PC-9 (cell line): Measurements from ENCODE around the gene USP10. TPM values are rescaled to one million over a fixed set of nuclear protein-coding genes. Genes with fewer than 3 reads are reported as not detected.

Experiments
- BruUV-seq: library from RNA; stranded (reverse); fragments of 400-500 nt; replicated peaks from 2 replicates; lab custom pipeline; 2021; lab: Mats Ljungman, UMichigan
- CTCF ChIA-PET: fragments of 300-600 bp; sonication (Branson Sonifier 250); formaldehyde crosslinking; loops from one replicate; lab custom pipeline; 2022; ENCODE audit warnings: antibody characterized with exemption; lab: Charles Lee
- POLR2A ChIA-PET: fragments of 300-600 bp; sonication (Branson Sonifier 250); formaldehyde crosslinking; loops from one replicate; lab custom pipeline; 2022; ENCODE audit warnings: antibody characterized with exemption; ENCODE audit not compliant: unreplicated experiment; lab: Charles Lee
- DNase-seq, 2 experiments: peaks; one replicate each; pipeline versions ENCODE4 v3.0.0 to v3.0.0-alpha.2; 2015 to 2022; ENCODE audit warnings: mixed read lengths in 1 of 2
- H2AFZ ChIP-seq: fragments of 200-600 bp; sonication (generic); 2 replicates; pipeline ENCODE4 v1.8.1; 2017; ENCODE audit warnings: antibody characterized with exemption
- H3F3A ChIP-seq: fragments of 200-600 bp; sonication (generic); 2 replicates; pipeline ENCODE4 v1.8.1; 2017; ENCODE audit warnings: antibody characterized with exemption, mild to moderate bottlenecking, low read depth; ENCODE audit not compliant: insufficient read depth
- H3K27ac ChIP-seq: fragments of 200-600 bp; sonication (generic); 2 replicates; pipeline ENCODE4 v1.6.1; 2016; ENCODE audit warnings: mixed run types
- H3K27me3 ChIP-seq: fragments of 200-600 bp; sonication (generic); 2 replicates; pipeline ENCODE4 v1.6.1; 2016; ENCODE audit warnings: low read depth, mixed run types; ENCODE audit not compliant: insufficient read depth
- H3K36me3 ChIP-seq: fragments of 200-600 bp; sonication (generic); 2 replicates; pipeline ENCODE4 v1.6.1; 2016; ENCODE audit warnings: low read depth, mixed run types
- H3K4me1 ChIP-seq: fragments of 200-600 bp; sonication (generic); replicated peaks from 2 replicates; pipeline ENCODE4 v1.6.1; 2016; ENCODE audit warnings: mixed run types; ENCODE audit not compliant: insufficient read depth
- H3K4me2 ChIP-seq: fragments of 200-600 bp; sonication (generic); 2 replicates; pipeline ENCODE4 v1.6.1; 2017; ENCODE audit warnings: mixed run types
- H3K4me3 ChIP-seq: fragments of 200-600 bp; sonication (generic); 2 replicates; pipeline ENCODE4 v1.6.1; 2016; ENCODE audit warnings: mixed run types
- H3K79me2 ChIP-seq: fragments of 200-600 bp; sonication (generic); 2 replicates; pipeline ENCODE4 v1.6.1; 2017; ENCODE audit warnings: low read depth, mixed run types
- H3K9me2 ChIP-seq: fragments of 200-600 bp; sonication (generic); 2 replicates; pipeline ENCODE4 v1.8.1; 2017; ENCODE audit warnings: mild to moderate bottlenecking; ENCODE audit not compliant: insufficient read depth
- H3K9me3 ChIP-seq: fragments of 200-600 bp; sonication (generic); 2 replicates; pipeline ENCODE4 v1.8.1; 2016; ENCODE audit warnings: low read depth; ENCODE audit not compliant: insufficient read depth
- H4K20me1 ChIP-seq: fragments of 200-600 bp; sonication (generic); 2 replicates; pipeline ENCODE4 v1.8.1; 2017; ENCODE audit not compliant: insufficient read depth
- CTCF ChIP-seq: fragments of 200-600 bp; sonication (generic); conservative IDR thresholded peaks from 2 replicates; pipeline ENCODE4 v1.6.1; 2017; ENCODE audit warnings: mixed run types, antibody characterized with exemption, mild to moderate bottlenecking, moderate library complexity
- EZH2 ChIP-seq: fragments of 200-600 bp; sonication (generic); IDR thresholded peaks from 2 replicates; pipeline ENCODE4 v1.8.0; 2017; ENCODE audit warnings: antibody characterized with exemption, low read depth
- intact Hi-C: fragments of 100-400 bp; cut with micrococcal nuclease; formaldehyde crosslinking; loops from one replicate; pipeline ENCODE4 v1.10.0; 2022; ENCODE audit not compliant: unreplicated experiment
- total RNA-seq: library from RNA; stranded (reverse); gene quantifications from 2 replicates; pipeline ENCODE4 v1.2.3, GENCODE V29; 2021

Gene USP10
- total RNA-seq, 1 experiment from 2014 or later = 109 TPM

GRCh38 chr16:84785843-84786581 is 86.2 kb downstream of the USP10 start:
- intact Hi-C loops = loop anchor here (1.0 kb wide), 4 partner anchors 20 to 65 kb away; partner anchors contain the start of gene CRISPLD2
- ChIA-PET POLR2A (interaction anchor here (0.7 kb wide), 1 partner anchor 40 kb away, joined by 6 read pairs; no protein-coding TSS in a partner anchor), CTCF (interaction anchor here (1.0 kb wide), 1 partner anchor 167 kb away, joined by 7 read pairs; no protein-coding TSS in a partner anchor)
- Histone ChIP-seq H2AFZ (no peak overlapping the region), H3K27me3 (no peaks in the 10 kb centered on the region), H3F3A (peaks cover 26% of the 10 kb centered on the region; the same call in 1 of the 2 replicates), H3K4me3 (no peak overlapping the region), H3K79me2 (no peaks in the 10 kb centered on the region), H3K4me2 (peak overlapping the region; percentile 29), H3K9me3 (no peaks in the 10 kb centered on the region), H3K9me2 (no peaks in the 10 kb centered on the region), H3K36me3 (no peaks in the 10 kb centered on the region), H3K4me1 (peaks cover 26% of the 10 kb centered on the region), H4K20me1 (peaks cover 8% of the 10 kb centered on the region; the same call in 1 of the 2 replicates), H3K27ac (peak overlapping the region; percentile 21; the same call in 1 of the 2 replicates)
- DNase-seq = peak; percentile 75 to 93
- TF ChIP-seq CTCF (no peak), EZH2 (no peak)
- BruUV-seq = no TSS peak

- Histone ChIP-seq H3F3A (peaks cover 26% of the 10 kb centered on the region; the same call in 1 of the 2 replicates), H3K27ac (no peak overlapping the region), H3K4me2 (peak overlapping the region; percentile 29; the same call in 1 of the 2 replicates), H3K4me1 (peaks cover 26% of the 10 kb centered on the region), H2AFZ (no peak overlapping the region), H4K20me1 (peaks cover 8% of the 10 kb centered on the region; the same call in 1 of the 2 replicates), H3K9me2 (no peaks in the 10 kb centered on the region), H3K79me2 (no peaks in the 10 kb centered on the region), H3K9me3 (no peaks in the 10 kb centered on the region), H3K36me3 (no peaks in the 10 kb centered on the region), H3K4me3 (no peak overlapping the region), H3K27me3 (no peaks in the 10 kb centered on the region)
- ChIA-PET CTCF (no interaction called here), POLR2A (no interaction called here)
- DNase-seq = peak in 1 of 2 experiments; percentile 83
- intact Hi-C loops = loop anchor here (1.0 kb wide), 4 partner anchors 20 to 65 kb away; partner anchors contain the start of gene CRISPLD2
- TF ChIP-seq EZH2 = no peak
- no TSS peak for BruUV-seq
Measured at GRCh38 chr16:84786605-84787262, 86.9 kb downstream of the USP10 start.

GRCh38 chr16:84787263-84787622 is 87.4 kb downstream of the USP10 start:
- ChIA-PET POLR2A (no interaction called here), CTCF (no interaction called here)
- no peak for DNase-seq
- Histone ChIP-seq H4K20me1 (peaks cover 8% of the 10 kb centered on the region; the same call in 1 of the 2 replicates), H2AFZ (no peak overlapping the region), H3K27me3 (no peaks in the 10 kb centered on the region), H3F3A (peaks cover 26% of the 10 kb centered on the region; the same call in 1 of the 2 replicates), H3K4me3 (no peak overlapping the region), H3K79me2 (no peaks in the 10 kb centered on the region), H3K9me2 (no peaks in the 10 kb centered on the region), H3K4me2 (no peak overlapping the region), H3K36me3 (no peaks in the 10 kb centered on the region), H3K27ac (no peak overlapping the region), H3K9me3 (no peaks in the 10 kb centered on the region), H3K4me1 (peaks cover 26% of the 10 kb centered on the region)
- TF ChIP-seq CTCF (no peak), EZH2 (no peak)
- intact Hi-C loops = no loop called here
- no TSS peak for BruUV-seq
